ENCODE results near the gene ATP6AP1. TPM values are rescaled to one million over a fixed set of nuclear protein-coding genes. Genes with fewer than 3 reads are reported as not detected.
A peak's percentile ranks its signal among the peaks of the same experiment; 100 is the strongest.

The ATP6AP1 gene, protein sequence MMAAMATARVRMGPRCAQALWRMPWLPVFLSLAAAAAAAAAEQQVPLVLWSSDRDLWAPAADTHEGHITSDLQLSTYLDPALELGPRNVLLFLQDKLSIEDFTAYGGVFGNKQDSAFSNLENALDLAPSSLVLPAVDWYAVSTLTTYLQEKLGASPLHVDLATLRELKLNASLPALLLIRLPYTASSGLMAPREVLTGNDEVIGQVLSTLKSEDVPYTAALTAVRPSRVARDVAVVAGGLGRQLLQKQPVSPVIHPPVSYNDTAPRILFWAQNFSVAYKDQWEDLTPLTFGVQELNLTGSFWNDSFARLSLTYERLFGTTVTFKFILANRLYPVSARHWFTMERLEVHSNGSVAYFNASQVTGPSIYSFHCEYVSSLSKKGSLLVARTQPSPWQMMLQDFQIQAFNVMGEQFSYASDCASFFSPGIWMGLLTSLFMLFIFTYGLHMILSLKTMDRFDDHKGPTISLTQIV
- total RNA-seq = 10 to 100 TPM; 51.9 to 52.5 TPM
- polyA plus RNA-seq = 100 to 1,000 TPM in 1 of 3 donors, 10 to 100 TPM in 2; 84.7 to 111 (median 90.2) TPM
- total RNA-seq = 45.7 to 79.6 (median 49.7) reads per million in 6 experiments

DNA sequence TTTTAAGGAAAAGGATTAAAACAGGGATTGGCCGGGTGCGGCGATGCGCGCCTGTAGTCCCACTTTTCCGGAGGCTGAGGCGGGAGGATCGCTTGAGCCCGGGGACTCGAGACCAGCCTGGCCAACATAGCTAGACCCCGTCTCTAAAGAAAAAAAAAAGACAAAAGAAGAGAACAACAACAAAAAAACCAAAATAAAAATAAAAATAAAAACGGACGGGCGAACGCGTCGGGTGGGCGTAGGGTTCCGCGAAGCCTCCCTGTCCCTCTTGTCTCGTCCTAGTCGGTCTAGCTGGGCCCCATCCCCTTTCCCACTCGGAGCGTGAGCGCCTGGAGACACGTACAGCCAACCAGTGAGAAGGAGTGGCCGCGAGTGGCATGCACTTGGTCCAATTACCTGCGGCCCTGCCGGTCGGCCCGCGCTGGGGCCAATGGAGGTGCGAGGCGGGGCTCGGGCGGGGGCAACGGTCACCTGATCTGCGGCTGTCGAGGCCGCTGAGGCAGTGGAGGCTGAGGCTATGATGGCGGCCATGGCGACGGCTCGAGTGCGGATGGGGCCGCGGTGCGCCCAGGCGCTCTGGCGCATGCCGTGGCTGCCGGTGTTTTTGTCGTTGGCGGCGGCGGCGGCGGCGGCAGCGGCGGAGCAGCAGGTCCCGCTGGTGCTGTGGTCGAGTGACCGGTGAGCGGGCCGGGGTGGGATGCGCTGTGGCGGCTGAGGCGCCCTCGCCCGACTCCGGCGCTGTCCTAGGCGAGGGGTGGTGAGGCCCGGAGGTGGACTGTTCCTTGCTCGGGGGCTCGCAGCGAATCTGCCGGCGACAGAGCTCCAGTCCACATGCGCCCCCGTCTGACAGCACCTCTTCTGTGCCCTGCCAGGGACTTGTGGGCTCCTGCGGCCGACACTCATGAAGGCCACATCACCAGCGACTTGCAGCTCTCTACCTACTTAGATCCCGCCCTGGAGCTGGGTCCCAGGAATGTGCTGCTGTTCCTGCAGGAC is at the start of gene ATP6AP1:
Gene ATP6AP1, plus strand, starts transcription at position 502 of the 996 bp plus-strand sequence. Its CDS starts 16 bp downstream, at position 518.
- Mint-ChIP-seq H3K9me3 (peaks cover 0 to 2% (median 0%) of the 10 kb centered on the region in 9 donors), H3K36me3 (peaks cover 0 to 15% (median 0%) of the 10 kb centered on the region in 3 donors), H3K27ac (peak within 1 kb of the TSS; percentile 76 to 92 (median 88)), H3K27me3 (no peaks in the 10 kb centered on the region), H3K4me1 (peaks cover 10 to 34% (median 27%) of the 10 kb centered on the region in 4 donors), H3K4me3 (peak within 1 kb of the TSS; percentile 73 to 89 (median 82))
- POLR2A ChIA-PET = interaction anchor here (0.5 to 3.6 kb wide), 19 partner anchors 10 to 121 kb away, joined by 3 to 37 read pairs (median 4); partner anchors contain the start of genes IKBKG, PLXNA3, RPL10 and SLC10A3
- DNase-seq (peak; percentile 73 to 92 (median 84)), ATAC-seq (peak; percentile 97 to 98)

DNA sequence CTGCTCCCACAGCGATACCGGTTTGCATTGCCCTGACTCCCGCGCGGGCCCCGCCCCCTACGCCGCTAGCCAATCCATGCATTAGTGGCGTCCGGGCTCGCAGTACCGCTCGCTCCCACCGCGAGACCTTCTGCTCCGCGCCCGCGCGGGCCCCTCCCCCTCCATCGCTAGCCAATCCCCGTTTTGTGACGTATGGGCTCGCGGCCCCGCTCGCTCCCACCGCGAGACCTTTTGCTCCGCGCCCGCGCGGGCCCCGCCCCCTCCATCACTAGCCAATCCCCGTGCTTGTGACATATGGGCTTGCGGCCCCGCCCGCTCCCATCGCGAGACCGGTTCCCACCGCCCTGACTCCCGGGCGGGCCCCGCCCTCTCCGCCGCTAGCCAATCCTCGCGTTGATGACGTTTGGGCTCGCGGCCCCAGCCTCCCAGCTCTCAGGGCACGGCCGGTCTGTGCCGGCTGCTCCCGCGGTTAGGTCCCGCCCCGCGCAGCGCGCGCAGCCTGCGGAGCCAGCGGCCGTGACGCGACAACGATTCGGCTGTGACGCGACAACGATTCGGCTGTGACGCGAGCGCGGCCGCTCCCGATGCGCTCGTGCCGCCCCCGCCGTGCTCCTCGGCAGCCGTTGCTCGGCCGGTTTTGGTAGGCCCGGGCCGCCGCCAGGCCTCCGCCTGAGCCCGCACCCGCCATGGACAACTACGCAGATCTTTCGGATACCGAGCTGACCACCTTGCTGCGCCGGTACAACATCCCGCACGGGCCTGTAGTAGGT is 49.5 kb upstream of the ATP6AP1 start, which contains the start of gene EMD:
Gene EMD, plus strand, starts transcription at position 497 of the 770 bp plus-strand sequence. Its CDS starts 190 bp downstream, at position 687.
- DNase-seq (peak; percentile 85 to 99 (median 96)), ATAC-seq (peak; percentile 79 to 82)
- Mint-ChIP-seq H3K4me1 (peaks cover 2 to 23% (median 21%) of the 10 kb centered on the region in 4 donors), H3K27ac (peak within 1 kb of the TSS; percentile 74 to 97 (median 94)), H3K4me3 (peak within 1 kb of the TSS; percentile 73 to 92 (median 84)), H3K9me3 (no peaks in the 10 kb centered on the region), H3K36me3 (peaks cover 0 to 12% (median 0%) of the 10 kb centered on the region in 3 donors), H3K27me3 (no peaks in the 10 kb centered on the region)
- POLR2A ChIA-PET = interaction anchor here (0.5 to 2.7 kb wide), 17 partner anchors 9 to 453 kb away, joined by 3 to 24 read pairs (median 4); partner anchors contain the start of genes LAGE3, RPL10, SLC10A3 and TAFAZZIN

DNA sequence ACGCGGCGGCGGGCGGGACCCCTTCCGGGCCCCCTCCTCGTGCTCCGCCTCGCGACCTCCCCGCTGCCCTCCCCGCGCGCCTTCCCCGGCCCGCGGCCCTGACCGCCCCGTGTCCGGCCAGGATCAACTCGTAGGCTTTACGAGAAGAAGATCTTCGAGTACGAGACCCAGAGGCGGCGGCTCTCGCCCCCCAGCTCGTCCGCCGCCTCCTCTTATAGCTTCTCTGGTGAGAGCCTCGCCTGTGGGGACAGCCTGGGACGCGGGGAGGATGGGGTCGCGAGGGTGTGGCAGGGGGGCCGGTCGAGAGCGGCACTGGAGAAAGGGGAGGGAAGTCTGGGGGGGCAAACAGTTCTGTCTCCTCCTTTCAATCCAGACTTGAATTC is 48.9 kb upstream of the ATP6AP1 start:
- peaks cover 2 to 22% (median 20%) of the 10 kb centered on the region in 4 donors for H3K4me1 Mint-ChIP-seq
- H3K27me3 Mint-ChIP-seq = no peaks in the 10 kb centered on the region
- H3K36me3 Mint-ChIP-seq = peaks cover 0 to 12% (median 0%) of the 10 kb centered on the region in 3 donors
- H3K9me3 Mint-ChIP-seq = no peaks in the 10 kb centered on the region
- peak overlapping the region; percentile 73 to 92 (median 84) for H3K4me3 Mint-ChIP-seq
- no peak for DNase-seq
- H3K27ac Mint-ChIP-seq = peak overlapping the region; percentile 43 to 95 (median 94)
- POLR2A ChIA-PET = interaction anchor here (0.5 to 2.7 kb wide), 14 partner anchors 9 to 408 kb away, joined by 3 to 24 read pairs (median 4); partner anchors contain the start of genes LAGE3, RPL10, SLC10A3 and TAFAZZIN
- ATAC-seq = no peak

DNA sequence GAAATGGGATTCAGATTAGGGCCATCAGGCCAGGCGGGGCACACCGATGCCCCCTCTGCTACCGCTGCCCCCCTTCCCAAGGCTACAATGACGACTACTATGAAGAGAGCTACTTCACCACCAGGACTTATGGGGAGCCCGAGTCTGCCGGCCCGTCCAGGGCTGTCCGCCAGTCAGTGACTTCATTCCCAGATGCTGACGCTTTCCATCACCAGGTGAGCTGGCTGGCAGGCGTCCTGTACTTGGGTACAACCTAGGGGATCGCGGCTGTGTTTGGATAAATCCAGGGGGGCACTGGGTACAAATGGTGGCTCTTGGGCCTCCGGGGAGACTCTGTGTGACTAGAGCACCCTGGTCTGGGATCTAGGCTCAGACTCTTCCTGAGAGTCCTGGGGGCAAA is 48.3 kb upstream of the ATP6AP1 start:
- ATAC-seq (no peak), DNase-seq (peak in 1 of 10 donors; percentile 36)
- Mint-ChIP-seq H3K9me3 (no peaks in the 10 kb centered on the region), H3K27me3 (no peaks in the 10 kb centered on the region), H3K27ac (peak overlapping the region; percentile 74 to 95 (median 94)), H3K36me3 (peaks cover 0 to 12% (median 0%) of the 10 kb centered on the region in 3 donors), H3K4me3 (peak overlapping the region; percentile 73 to 92 (median 84)), H3K4me1 (peaks cover 2 to 22% (median 20%) of the 10 kb centered on the region in 4 donors)
- POLR2A ChIA-PET = interaction anchor here (0.5 to 2.7 kb wide), 7 partner anchors 10 to 141 kb away, joined by 3 to 24 read pairs (median 7); partner anchors contain the start of gene RPL10

DNA sequence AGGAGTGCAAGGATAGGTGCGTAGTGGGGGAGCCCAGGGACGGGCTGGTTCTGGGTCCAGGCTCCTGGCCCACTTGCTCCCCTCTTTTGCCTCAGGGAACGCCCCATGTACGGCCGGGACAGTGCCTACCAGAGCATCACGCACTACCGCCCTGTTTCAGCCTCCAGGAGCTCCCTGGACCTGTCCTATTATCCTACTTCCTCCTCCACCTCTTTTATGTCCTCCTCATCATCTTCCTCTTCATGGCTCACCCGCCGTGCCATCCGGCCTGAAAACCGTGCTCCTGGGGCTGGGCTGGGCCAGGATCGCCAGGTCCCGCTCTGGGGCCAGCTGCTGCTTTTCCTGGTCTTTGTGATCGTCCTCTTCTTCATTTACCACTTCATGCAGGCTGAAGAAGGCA is 47.7 kb upstream of the ATP6AP1 start:
- DNase-seq (peak in 1 of 10 donors; percentile 32), ATAC-seq (no peak)
- POLR2A ChIA-PET = interaction anchor here (1.5 to 1.7 kb wide), 2 partner anchors 12 to 17 kb away, joined by 3 to 7 read pairs; partner anchors contain the start of gene RPL10
- Mint-ChIP-seq H3K9me3 (no peaks in the 10 kb centered on the region), H3K36me3 (peaks cover 0 to 12% (median 0%) of the 10 kb centered on the region in 3 donors), H3K4me1 (peaks cover 2 to 22% (median 18%) of the 10 kb centered on the region in 4 donors), H3K27me3 (no peaks in the 10 kb centered on the region), H3K4me3 (peak overlapping the region; percentile 73 to 92 (median 84)), H3K27ac (peak overlapping the region; percentile 58 to 95 (median 94))

DNA sequence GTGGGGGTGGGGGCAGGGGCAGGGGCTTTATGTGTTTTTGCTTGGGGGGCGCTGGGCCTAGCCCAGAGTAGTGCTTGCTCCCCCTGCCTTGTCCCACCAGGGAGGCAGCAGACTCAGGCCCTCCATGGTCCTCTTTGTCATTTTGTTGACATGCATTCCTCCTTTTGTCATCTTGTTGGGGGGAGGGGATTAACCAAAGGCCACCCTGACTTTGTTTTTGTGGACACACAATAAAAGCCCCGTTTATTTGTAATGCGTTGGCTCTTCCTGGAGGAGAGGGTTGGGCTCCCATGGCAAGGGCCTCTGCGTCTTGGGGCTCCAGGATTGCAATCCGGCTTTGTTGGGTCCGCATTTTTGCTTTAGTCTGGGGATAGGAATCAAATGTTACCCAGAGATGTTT is 47.2 kb upstream of the ATP6AP1 start:
- POLR2A ChIA-PET = interaction anchor here (0.7 to 1.7 kb wide), 4 partner anchors 13 to 783 kb away, joined by 3 to 7 read pairs (median 3); partner anchors contain the start of gene RPL10
- Mint-ChIP-seq H3K9me3 (no peaks in the 10 kb centered on the region), H3K36me3 (peaks cover 0 to 12% (median 0%) of the 10 kb centered on the region in 3 donors), H3K4me3 (peak overlapping the region in 3 of 10 donors; percentile 33 to 77 (median 67)), H3K4me1 (peaks cover 2 to 22% (median 18%) of the 10 kb centered on the region in 4 donors), H3K27ac (peak overlapping the region in 5 of 10 donors; percentile 12 to 94 (median 58)), H3K27me3 (no peaks in the 10 kb centered on the region)
- DNase-seq (no peak), ATAC-seq (no peak)

DNA sequence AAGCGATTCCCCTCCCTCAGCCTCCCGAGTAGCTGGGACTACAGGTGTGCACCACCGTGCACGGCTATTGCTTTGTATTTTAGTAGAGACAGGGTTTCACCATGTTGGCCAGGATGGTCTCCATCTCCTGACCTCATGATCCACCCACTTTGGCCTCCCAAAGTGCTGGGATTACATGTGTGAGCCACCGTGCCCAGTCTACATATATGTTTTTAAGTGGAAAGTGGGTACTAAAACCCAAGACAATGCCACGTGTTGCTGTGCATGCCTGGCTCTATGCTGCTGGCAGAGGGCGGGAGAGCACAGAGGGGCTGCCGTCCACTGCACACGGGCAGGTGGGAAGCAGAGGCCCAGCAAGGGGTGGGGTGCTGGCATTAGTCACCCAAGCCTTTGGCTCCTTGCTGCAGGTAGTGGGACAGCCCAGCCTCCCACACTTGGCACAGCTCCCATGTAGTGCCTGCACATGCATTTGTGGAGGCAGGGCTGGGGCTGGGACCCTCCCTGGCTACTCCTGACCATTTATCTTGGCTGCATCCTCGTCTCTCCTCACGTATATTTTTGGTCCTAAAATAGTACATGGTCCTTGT is 45.9 kb upstream of the ATP6AP1 start:
- POLR2A ChIA-PET = interaction anchor here (1.1 to 1.2 kb wide), 3 partner anchors 13 to 66 kb away, joined by 3 read pairs; no protein-coding TSS in a partner anchor
- H3K27me3 Mint-ChIP-seq = no peaks in the 10 kb centered on the region
- H3K4me3 Mint-ChIP-seq = peak overlapping the region in 1 of 10 donors; percentile 40
- peak overlapping the region in 6 of 10 donors; percentile 33 to 82 (median 74) for H3K27ac Mint-ChIP-seq
- DNase-seq (no peak), ATAC-seq (no peak)
- H3K9me3 Mint-ChIP-seq = no peaks in the 10 kb centered on the region
- H3K36me3 Mint-ChIP-seq = peaks cover 0 to 12% (median 0%) of the 10 kb centered on the region in 3 donors
- peaks cover 2 to 19% (median 16%) of the 10 kb centered on the region in 4 donors for H3K4me1 Mint-ChIP-seq

DNA sequence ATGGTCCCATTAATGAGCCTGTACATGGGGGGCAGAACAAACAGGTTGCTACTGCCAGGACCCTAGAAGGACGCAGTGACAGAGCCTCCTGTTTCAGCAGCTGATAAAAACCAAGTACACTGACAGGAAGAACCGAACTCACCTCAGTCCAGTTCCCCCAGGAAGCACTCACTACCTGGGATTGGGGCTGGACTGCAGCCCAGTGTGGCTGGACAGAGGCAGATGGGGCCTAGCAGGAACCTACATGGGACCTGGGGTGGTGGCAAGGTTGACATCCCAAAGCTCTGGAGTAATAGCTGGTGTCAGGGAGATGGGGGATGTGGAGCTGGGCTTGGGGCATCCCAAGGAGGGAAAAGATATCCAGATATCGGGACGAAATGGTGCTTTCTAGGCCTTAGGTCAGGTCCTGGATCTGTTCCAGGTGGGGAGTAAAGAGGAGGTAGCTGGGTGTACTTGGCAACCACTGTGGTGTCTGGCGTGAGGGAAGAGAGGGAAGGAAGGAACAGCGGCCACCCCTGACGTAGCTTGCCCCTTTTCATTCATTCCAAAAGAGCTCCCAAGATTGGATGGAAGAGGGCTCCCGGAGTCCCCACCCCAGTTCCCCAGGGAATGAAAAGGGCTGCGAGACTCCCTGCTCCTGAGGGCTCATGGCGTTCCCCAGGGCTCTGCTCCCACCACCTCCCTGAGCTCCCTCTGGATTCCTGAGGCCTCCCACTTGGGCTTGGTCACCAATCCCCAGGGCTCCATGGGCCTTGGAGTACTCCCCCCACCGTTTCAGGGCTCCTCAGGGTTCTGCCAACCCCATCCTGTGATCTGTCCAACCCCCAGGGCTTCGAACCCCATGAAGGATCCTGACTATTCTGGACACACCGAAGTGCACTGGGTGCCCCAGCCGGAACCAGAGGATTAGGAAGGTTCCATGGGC is 44.9 kb upstream of the ATP6AP1 start:
- DNase-seq (no peak), ATAC-seq (no peak)
- Mint-ChIP-seq H3K4me1 (peaks cover 2 to 19% (median 14%) of the 10 kb centered on the region in 4 donors), H3K9me3 (no peaks in the 10 kb centered on the region), H3K27ac (peak overlapping the region in 7 of 10 donors; percentile 52 to 82 (median 72)), H3K27me3 (no peaks in the 10 kb centered on the region), H3K4me3 (peak overlapping the region in 1 of 10 donors; percentile 68), H3K36me3 (peaks cover 0 to 12% (median 0%) of the 10 kb centered on the region in 3 donors)
- POLR2A ChIA-PET = interaction anchor here (0.6 to 1.5 kb wide), 4 partner anchors 10 to 67 kb away, joined by 3 to 5 read pairs (median 3); no protein-coding TSS in a partner anchor

DNA sequence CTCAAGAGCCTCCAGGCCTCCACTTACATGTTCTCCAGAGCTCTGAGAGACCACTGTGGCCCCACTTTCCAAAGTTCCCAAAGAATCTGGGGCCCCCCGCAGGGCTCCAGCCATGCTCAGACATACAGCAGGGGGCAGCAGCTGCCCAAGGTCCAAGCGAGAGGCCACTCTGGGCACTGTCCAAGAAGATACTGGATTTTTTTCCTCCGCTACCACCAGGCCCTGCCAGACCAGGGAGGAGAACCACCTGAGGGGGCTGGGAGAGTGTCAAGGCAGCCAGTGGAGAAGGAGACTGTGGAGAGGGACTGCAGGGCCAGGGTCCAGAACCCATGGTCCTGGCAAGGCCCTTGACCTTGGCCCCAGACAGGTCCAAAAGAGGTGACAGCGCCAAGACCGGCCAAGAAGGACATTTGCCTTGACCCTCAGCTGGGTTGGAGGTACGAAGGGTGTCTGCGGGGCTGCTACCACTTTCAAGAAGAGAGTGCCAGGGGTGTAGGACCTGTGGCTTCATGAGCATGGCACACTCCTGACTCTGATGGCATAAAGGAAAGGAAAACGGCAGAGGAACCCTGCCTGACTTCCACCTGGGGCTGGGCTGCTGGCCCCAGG is 44.1 kb upstream of the ATP6AP1 start:
- Mint-ChIP-seq H3K4me3 (peak overlapping the region in 1 of 10 donors; percentile 32), H3K9me3 (no peaks in the 10 kb centered on the region), H3K27me3 (no peaks in the 10 kb centered on the region), H3K4me1 (peaks cover 2 to 19% (median 14%) of the 10 kb centered on the region in 4 donors), H3K27ac (peak overlapping the region in 7 of 10 donors; percentile 8 to 69 (median 40)), H3K36me3 (peaks cover 0 to 10% (median 0%) of the 10 kb centered on the region in 3 donors)
- ATAC-seq = no peak
- DNase-seq = no peak
- POLR2A ChIA-PET = interaction anchor here (1.5 kb wide), 1 partner anchor 11 kb away, joined by 5 read pairs; no protein-coding TSS in a partner anchor

All from naive thymus-derived CD8-positive, alpha-beta T cell (primary cell).